Common myeloid progenitor, CD34-positive (primary cell): ENCODE data around the gene CCSAP.

Experiments used
- CTCF ChIA-PET: fragments of 350-600 bp; sonication (Branson Sonifier 250); formaldehyde crosslinking; loops from one replicate; lab custom pipeline; 2021; ENCODE audit warnings: antibody characterized with exemption; lab: Charles Lee
- POLR2A ChIA-PET: fragments of 350-600 bp; sonication (Branson Sonifier 250); formaldehyde crosslinking; loops from one replicate; lab custom pipeline; 2021; ENCODE audit warnings: antibody characterized with exemption; lab: Charles Lee
- DNase-seq, 3 donors: peaks; one replicate each; pipeline versions ENCODE4 v3.0.0 to v3.0.0-alpha.2; 2013
- H3K27ac ChIP-seq, 2 experiments: 1 replicate in 1 of 2; 2 replicates in 1 of 2; pipeline ENCODE4 v1.7.0; 2013; ENCODE audit warnings: inconsistent platforms in 2 of 2, low read length in 2 of 2, mild to moderate bottlenecking in 2 of 2, low read depth in 1 of 2, moderate library complexity in 1 of 2; ENCODE audit not compliant: severe bottlenecking in 2 of 2, insufficient read depth in 1 of 2, poor library complexity in 1 of 2
- H3K27me3 ChIP-seq, 5 experiments: replicated peaks in 2 of 5; 1 replicate in 3 of 5; 2 replicates in 2 of 5; pipeline versions ENCODE4 v1.6.1 to v1.7.0; 2013; ENCODE audit warnings: low read length in 4 of 5, mild to moderate bottlenecking in 2 of 5, moderate library complexity in 2 of 5, inconsistent platforms in 1 of 5; ENCODE audit not compliant: insufficient read depth in 5 of 5, control insufficient read depth in 4 of 5
- H3K36me3 ChIP-seq, 4 experiments: 1 replicate in 2 of 4; 2 replicates in 2 of 4; pipeline versions ENCODE4 v1.6.1 to v1.7.0; 2013; ENCODE audit warnings: low read length in 3 of 4, control low read depth in 1 of 4, mild to moderate bottlenecking in 1 of 4; ENCODE audit not compliant: control insufficient read depth in 4 of 4, insufficient read depth in 4 of 4
- H3K4me1 ChIP-seq, 4 experiments: 1 replicate in 3 of 4; 2 replicates in 1 of 4; pipeline versions ENCODE4 v1.6.1 to v1.7.1; 2013; ENCODE audit warnings: low read length in 3 of 4, mild to moderate bottlenecking in 3 of 4, control low read depth in 1 of 4, inconsistent platforms in 1 of 4, moderate library complexity in 1 of 4; ENCODE audit not compliant: control insufficient read depth in 4 of 4, insufficient read depth in 4 of 4; ENCODE audit errors: control extremely low read depth in 1 of 4
- H3K4me3 ChIP-seq, 7 experiments: 1 replicate in 4 of 7; 2 replicates in 3 of 7; pipeline versions ENCODE4 v1.5.1 to v1.7.0; 2013; ENCODE audit warnings: mild to moderate bottlenecking in 7 of 7, low read length in 6 of 7, moderate library complexity in 6 of 7, inconsistent platforms in 2 of 7, low read depth in 2 of 7, control low read depth in 1 of 7; ENCODE audit not compliant: insufficient read depth in 4 of 7, control insufficient read depth in 1 of 7; ENCODE audit errors: extremely low read depth in 1 of 7
- H3K9me3 ChIP-seq, 5 experiments: 1 replicate in 4 of 5; 2 replicates in 1 of 5; pipeline versions ENCODE4 v1.6.1 to v1.7.1; 2013; ENCODE audit warnings: low read length in 4 of 5, mild to moderate bottlenecking in 2 of 5, inconsistent platforms in 1 of 5, low read depth in 1 of 5, moderate library complexity in 1 of 5; ENCODE audit not compliant: control insufficient read depth in 4 of 5, insufficient read depth in 2 of 5; ENCODE audit errors: control extremely low read depth in 1 of 5
- WGBS: methylation state at CpG from one replicate; pipeline ENCODE4 v1.1.5; 2013; ENCODE audit not compliant: insufficient coverage; 5-methylcytosine and 5-hydroxymethylcytosine counted together

The CCSAP gene

DNA sequence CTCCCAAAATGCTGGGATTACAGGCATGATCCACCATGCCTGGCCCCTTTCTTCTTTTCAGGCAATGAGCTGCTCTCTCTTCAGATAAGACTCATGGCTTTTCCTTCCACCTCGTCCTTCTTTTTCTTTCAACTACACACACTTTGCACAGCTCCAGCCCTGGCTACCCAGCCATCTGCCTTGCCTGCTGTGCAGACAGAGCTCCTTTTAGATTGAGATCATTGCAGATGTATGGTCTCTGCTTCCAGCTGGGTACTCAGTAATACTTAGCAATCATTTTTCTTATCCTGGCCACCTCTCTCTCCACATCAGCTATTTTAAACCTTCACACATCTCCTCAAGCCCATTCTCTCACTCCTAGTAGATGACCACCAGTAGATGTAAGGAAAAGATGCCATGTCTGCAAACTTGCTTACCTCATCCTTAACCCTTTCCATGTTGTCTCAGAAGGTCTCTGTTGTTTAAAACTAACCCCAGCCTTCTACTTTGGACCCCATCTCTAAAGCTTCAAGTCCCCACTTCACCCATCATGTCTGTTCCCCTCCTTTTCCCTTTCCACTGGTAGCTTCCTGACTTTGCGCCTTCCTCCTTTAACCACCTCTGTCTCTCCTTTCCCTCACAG lies 64.6 kb downstream of the CCSAP start:
- WGBS = 87% methylated on average over 2 of the region's 2 CpGs
- peak overlapping the region in 2 of 7 experiments; percentile 4 to 16 for H3K4me3 ChIP-seq
- H3K9me3 ChIP-seq = peaks cover 0 to 7% (median 0%) of the 10 kb centered on the region in 5 experiments
- peak in 1 of 3 donors; percentile 20 for DNase-seq
- CTCF ChIA-PET = interaction anchor here (0.9 to 1.8 kb wide), 5 partner anchors 9 to 21 kb away, joined by 3 to 6 read pairs (median 4); no protein-coding TSS in a partner anchor
- H3K4me1 ChIP-seq = peaks cover 16 to 48% (median 26%) of the 10 kb centered on the region in 4 experiments
- no peaks in the 10 kb centered on the region for H3K27me3 ChIP-seq
- POLR2A ChIA-PET = no interaction called here
- no peak overlapping the region for H3K27ac ChIP-seq
- peaks cover 3 to 7% (median 5%) of the 10 kb centered on the region in 4 experiments for H3K36me3 ChIP-seq

GRCh38 chr1:229275005-229275404 lies 67.8 kb downstream of the CCSAP start:
- POLR2A ChIA-PET = no interaction called here

DNA sequence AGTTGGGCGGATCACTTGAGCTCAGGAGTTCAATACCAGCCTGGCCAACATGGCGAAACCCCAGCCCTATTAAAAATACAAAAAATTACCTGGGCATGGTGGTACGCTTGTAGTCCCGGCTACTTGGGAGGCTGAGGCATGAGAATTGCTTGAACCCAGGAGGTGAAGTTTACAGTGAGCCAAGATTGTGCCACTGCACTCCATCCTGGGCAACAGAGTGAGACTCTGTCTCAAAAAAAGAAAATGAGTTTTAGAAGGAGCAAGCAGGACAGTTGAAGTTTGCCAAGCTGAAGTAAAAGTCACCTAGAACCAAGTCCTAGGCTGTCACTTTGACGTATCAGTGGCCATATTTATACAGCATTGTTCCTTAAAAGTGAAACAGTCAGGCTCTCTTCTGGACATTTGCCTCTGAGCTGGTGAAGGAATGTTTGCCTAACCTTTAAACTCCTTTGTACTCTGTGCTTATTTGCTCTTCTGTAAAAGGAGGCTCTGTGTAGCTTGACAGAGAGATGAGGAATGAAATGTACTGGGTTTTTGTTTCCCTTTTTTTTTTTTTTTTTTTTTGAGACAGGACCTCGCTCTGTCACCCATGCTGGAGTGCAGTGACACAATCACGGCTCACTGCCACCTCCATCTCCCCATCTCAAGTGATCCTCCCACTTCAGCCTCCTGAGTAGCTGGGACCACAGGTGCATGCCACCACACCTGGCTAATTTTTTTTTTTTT lies 69.2 kb downstream of the CCSAP start:
- no peak for DNase-seq
- 95% methylated on average over 7 of the region's 7 CpGs for WGBS
- CTCF ChIA-PET = interaction anchor here (0.6 to 1.8 kb wide), 4 partner anchors 8 to 178 kb away, joined by 3 to 5 read pairs (median 4); no protein-coding TSS in a partner anchor
- Histone ChIP-seq H3K9me3 (no peaks in the 10 kb centered on the region), H3K27ac (no peak overlapping the region), H3K36me3 (peaks cover 0 to 3% (median 2%) of the 10 kb centered on the region in 4 experiments), H3K4me3 (no peak overlapping the region), H3K4me1 (peaks cover 21 to 40% (median 30%) of the 10 kb centered on the region in 4 experiments), H3K27me3 (no peaks in the 10 kb centered on the region)
- POLR2A ChIA-PET = interaction anchor here (0.7 kb wide), 1 partner anchor 816 kb away, joined by 3 read pairs; no protein-coding TSS in a partner anchor

More at GRCh38 chr1:229275005-229275404, 67.8 kb downstream of the CCSAP start:
- no peak overlapping the region for H3K4me3 ChIP-seq
- 100% methylated on average over 2 of the region's 2 CpGs for WGBS
- peaks cover 0 to 3% (median 2%) of the 10 kb centered on the region in 4 experiments for H3K36me3 ChIP-seq
- CTCF ChIA-PET = no interaction called here
- H3K4me1 ChIP-seq = peaks cover 23 to 51% (median 38%) of the 10 kb centered on the region in 4 experiments
- no peak overlapping the region for H3K27ac ChIP-seq
- H3K9me3 ChIP-seq = no peaks in the 10 kb centered on the region
- H3K27me3 ChIP-seq = no peaks in the 10 kb centered on the region
- DNase-seq = no peak

- POLR2A ChIA-PET = interaction anchor here (0.5 kb wide), 1 partner anchor 572 kb away, joined by 3 read pairs; no protein-coding TSS in a partner anchor
- CTCF ChIA-PET = interaction anchor here (1.0 to 1.8 kb wide), 3 partner anchors 9 to 10 kb away, joined by 3 to 5 read pairs (median 3); no protein-coding TSS in a partner anchor
- Histone ChIP-seq H3K4me1 (peaks cover 16 to 30% (median 23%) of the 10 kb centered on the region in 4 experiments), H3K27me3 (no peaks in the 10 kb centered on the region), H3K4me3 (peak overlapping the region in 6 of 7 experiments; percentile 82 to 97 (median 87)), H3K9me3 (peaks cover 0 to 2% (median 0%) of the 10 kb centered on the region in 5 experiments), H3K27ac (peak overlapping the region in 1 of 2 experiments; percentile 74), H3K36me3 (peaks cover 0 to 1% (median under 1%) of the 10 kb centered on the region in 4 experiments)
- WGBS = 64% methylated on average over 10 of the region's 11 CpGs
- no peak for DNase-seq
Measured at GRCh38 chr1:229272164-229273158, 70.4 kb downstream of the CCSAP start.

DNA sequence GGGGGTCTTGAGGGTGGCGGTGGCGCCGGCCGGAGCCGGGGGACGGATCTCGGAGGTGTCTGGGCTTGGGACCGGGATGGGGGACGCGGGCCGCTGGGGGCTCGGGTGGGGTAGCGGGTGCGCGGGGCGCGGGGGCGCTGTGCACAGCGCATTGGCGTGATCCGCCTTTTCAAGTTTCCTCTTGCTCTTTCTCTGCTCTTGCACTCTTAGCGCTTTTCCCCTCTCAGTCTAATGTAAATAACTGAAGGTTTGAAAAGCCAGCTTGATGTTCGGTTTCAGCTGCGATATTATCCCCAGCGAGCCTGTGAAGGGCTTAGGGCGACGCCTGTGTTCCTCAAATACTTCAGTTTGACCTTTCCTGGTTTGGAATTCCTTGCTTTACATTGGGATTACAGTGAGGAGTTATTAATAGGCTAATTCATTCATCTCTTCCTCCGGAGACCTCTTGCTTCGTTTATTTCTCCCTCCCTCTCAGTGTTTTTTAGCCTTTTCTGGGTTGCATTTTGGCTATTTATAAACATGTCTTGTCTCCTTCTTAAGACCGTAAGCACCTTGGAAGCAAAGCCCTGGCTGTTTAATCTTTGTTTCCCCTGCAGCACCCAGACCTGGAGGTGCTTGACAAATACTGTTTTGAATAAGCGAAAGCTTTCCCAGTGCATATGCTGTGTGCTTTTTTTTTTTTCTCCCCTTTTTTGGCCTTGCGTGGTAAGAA lies 71.2 kb downstream of the CCSAP start:
- 1% methylated on average over 12 of the region's 32 CpGs for WGBS
- H3K27me3 ChIP-seq = no peaks in the 10 kb centered on the region
- peaks cover 16 to 30% (median 23%) of the 10 kb centered on the region in 4 experiments for H3K4me1 ChIP-seq
- peaks cover 0 to 5% (median 0%) of the 10 kb centered on the region in 5 experiments for H3K9me3 ChIP-seq
- DNase-seq = peak; percentile 49 to 78 (median 74)
- H3K4me3 ChIP-seq = peak overlapping the region; percentile 82 to 97 (median 86)
- POLR2A ChIA-PET = interaction anchor here (0.5 kb wide), 1 partner anchor 571 kb away, joined by 3 read pairs; no protein-coding TSS in a partner anchor
- peak overlapping the region in 1 of 2 experiments; percentile 74 for H3K27ac ChIP-seq
- H3K36me3 ChIP-seq = no peaks in the 10 kb centered on the region
- CTCF ChIA-PET = interaction anchor here (0.6 to 1.2 kb wide), 4 partner anchors 9 to 16 kb away, joined by 3 to 6 read pairs (median 3); no protein-coding TSS in a partner anchor
